A549 (cell line): ENCODE data around the gene LHX4. TPM values are rescaled to one million over a fixed set of nuclear protein-coding genes. Genes with fewer than 3 reads are reported as not detected.

Experiments used
- ATAC-seq, 2 experiments: fragments of 200-7000 bp in 1 of 2; fragments of >200 bp in 1 of 2; cut with Nextera tagmentation in 1 of 2; cut with Tn5 transposase in 1 of 2; 3 replicates each; pipeline versions ENCODE4 v1.8.0 to v1.9.1; 2018 to 2020; ENCODE audit warnings: mild to moderate bottlenecking in 1 of 2, moderate library complexity in 1 of 2
- CTCF ChIA-PET: fragments of 300-600 bp; sonication (Branson Sonifier 250); formaldehyde crosslinking; extraction: SDS; loops from one replicate; lab custom pipeline; 2021; ENCODE audit warnings: antibody characterized with exemption, inconsistent platforms; lab: Yijun Ruan, JAX
- POLR2A ChIA-PET: fragments of 350-600 bp; formaldehyde crosslinking; extraction: SDS; loops from one replicate; lab custom pipeline; 2021; ENCODE audit warnings: antibody characterized with exemption, inconsistent platforms; lab: Yijun Ruan, JAX
- DNase-seq, 2 experiments: peaks; one replicate each; pipeline versions ENCODE4 v3.0.0 to v3.0.0-alpha.2; 2011 to 2016; ENCODE audit warnings: low read depth in 1 of 2, low spot score in 1 of 2
- FAIRE-seq: peaks from 2 replicates; lab custom pipeline; 2011; peaks lifted over from hg19 to GRCh38; lab: Jason Lieb, UNC
- H3K27ac ChIP-seq, 2 experiments: fragments of >200 bp; sonication (Bioruptor Twin); formaldehyde crosslinking; 3 replicates each; pipeline ENCODE4 v1.5.1; 2016 to 2017
- H3K4me1 ChIP-seq: fragments of >200 bp; sonication (Bioruptor Twin); formaldehyde crosslinking; 3 replicates; pipeline ENCODE4 v1.6.1; 2016
- H3K4me2 ChIP-seq: fragments of >200 bp; sonication (Bioruptor Twin); formaldehyde crosslinking; 3 replicates; pipeline ENCODE4 v1.6.1; 2016
- H3K4me3 ChIP-seq: fragments of >200 bp; sonication (Bioruptor Twin); formaldehyde crosslinking; 3 replicates; pipeline ENCODE4 v1.5.1; 2016
- H3K9me3 ChIP-seq: fragments of >200 bp; sonication (Bioruptor Twin); formaldehyde crosslinking; 3 replicates; pipeline ENCODE4 v1.6.1; 2016
- CEBPB ChIP-seq, 2 experiments: fragments of >200 bp in 1 of 2; sonication (Bioruptor Twin) in 1 of 2; formaldehyde crosslinking in 1 of 2; IDR thresholded peaks; 2 replicates each; pipeline ENCODE4 v1.6.1; 2012 to 2016
- EHMT2 ChIP-seq: fragments of 200-600 bp; sonication (generic); IDR thresholded peaks from 2 replicates; pipeline ENCODE4 v1.6.1; 2016; ENCODE audit warnings: antibody characterized with exemption, low read depth, mild to moderate bottlenecking, moderate library complexity
- EP300 ChIP-seq, 2 experiments: fragments of >200 bp; sonication (Bioruptor Twin); formaldehyde crosslinking; IDR thresholded peaks; 2 replicates in 1 of 2; 3 replicates in 1 of 2; pipeline ENCODE4 v1.6.1; 2016 to 2017
- ESRRA ChIP-seq: fragments of 150-350 bp; IDR thresholded peaks from 2 replicates; pipeline ENCODE4 v1.6.1; 2014; ENCODE audit warnings: mild to moderate bottlenecking, low read length, borderline replicate concordance
- FOXS1 ChIP-seq: fragments of 250-450 bp; sonication (Bioruptor Pico); IDR thresholded peaks from 2 replicates; pipeline ENCODE4 v1.5.0; 2020; ENCODE audit warnings: mild to moderate bottlenecking, moderate library complexity
- HDAC2 ChIP-seq: fragments of 200-600 bp; sonication (generic); IDR thresholded peaks from 2 replicates; pipeline ENCODE4 v1.6.1; 2016
- JUN ChIP-seq, 2 experiments: fragments of >200 bp; sonication (Bioruptor Twin); formaldehyde crosslinking; IDR thresholded peaks; 2 replicates in 1 of 2; 3 replicates in 1 of 2; pipeline ENCODE4 v1.6.1; 2016 to 2017
- JUNB ChIP-seq: fragments of >200 bp; sonication (Bioruptor Twin); formaldehyde crosslinking; IDR thresholded peaks from 2 replicates; pipeline ENCODE4 v1.6.1; 2016
- KDM1A ChIP-seq: fragments of 200-600 bp; sonication (generic); IDR thresholded peaks from 2 replicates; pipeline ENCODE4 v1.6.1; 2016; ENCODE audit warnings: low read depth, mild to moderate bottlenecking
- KDM5A ChIP-seq: fragments of 200-600 bp; sonication (generic); IDR thresholded peaks from 2 replicates; pipeline ENCODE4 v1.6.1; 2016; ENCODE audit warnings: antibody characterized with exemption, mild to moderate bottlenecking
- MAFK ChIP-seq: fragments of 450-650 bp; IDR thresholded peaks from 2 replicates; pipeline ENCODE4 v1.6.1; 2014; ENCODE audit not compliant: partially characterized antibody
- MAZ ChIP-seq: fragments of 150-350 bp; IDR thresholded peaks from 2 replicates; pipeline ENCODE4 v1.6.1; 2014; ENCODE audit warnings: antibody characterized with exemption, low read depth, low read length, borderline replicate concordance
- MYC ChIP-seq: IDR thresholded peaks from 2 replicates; pipeline ENCODE4 v1.6.1; 2012; ENCODE audit warnings: mild to moderate bottlenecking, inconsistent platforms, low read length, improper control_type of control experiment, borderline replicate concordance
- NPAS2 ChIP-seq: fragments of 250-450 bp; sonication (Bioruptor Pico); IDR thresholded peaks from 2 replicates; pipeline ENCODE4 v1.8.0; 2022; ENCODE audit warnings: mild to moderate bottlenecking, moderate library complexity, borderline replicate concordance
- PHF8 ChIP-seq: fragments of 200-600 bp; sonication (generic); IDR thresholded peaks from 2 replicates; pipeline ENCODE4 v1.6.1; 2016; ENCODE audit warnings: low read depth, mild to moderate bottlenecking, antibody characterized with exemption, moderate library complexity, borderline replicate concordance
- RAD21 ChIP-seq, 2 experiments: fragments of >200 bp in 1 of 2; sonication (Bioruptor Twin) in 1 of 2; formaldehyde crosslinking in 1 of 2; IDR thresholded peaks in 1 of 2; conservative IDR thresholded peaks in 1 of 2; 2 replicates in 1 of 2; 3 replicates in 1 of 2; pipeline ENCODE4 v1.6.1; 2012 to 2018; ENCODE audit warnings: inconsistent platforms in 1 of 2
- RARB ChIP-seq: fragments of 250-450 bp; sonication (Bioruptor Pico); IDR thresholded peaks from 2 replicates; pipeline ENCODE4 v1.8.0; 2021; ENCODE audit warnings: mild to moderate bottlenecking, moderate library complexity
- RFX5 ChIP-seq: fragments of 450-650 bp; IDR thresholded peaks from 2 replicates; pipeline ENCODE4 v1.7.1; 2014; ENCODE audit warnings: antibody characterized with exemption, mild to moderate bottlenecking, moderate library complexity
- RNF2 ChIP-seq: fragments of 200-600 bp; sonication (generic); IDR thresholded peaks from 2 replicates; pipeline ENCODE4 v1.6.1; 2016; ENCODE audit warnings: low read depth, mild to moderate bottlenecking, antibody characterized with exemption, moderate library complexity, borderline replicate concordance
- SMC3 ChIP-seq: fragments of >200 bp; sonication (Bioruptor Twin); formaldehyde crosslinking; IDR thresholded peaks from 3 replicates; pipeline ENCODE4 v1.6.1; 2018; ENCODE audit warnings: inconsistent platforms
- TP53 ChIP-seq: fragments of 250-450 bp; sonication (Bioruptor Pico); IDR thresholded peaks from 2 replicates; pipeline ENCODE4 v1.5.0; 2021; ENCODE audit warnings: mild to moderate bottlenecking, moderate library complexity
- ZC3H11A ChIP-seq: fragments of 450-650 bp; IDR thresholded peaks from 2 replicates; pipeline ENCODE4 v1.6.1; 2014; ENCODE audit warnings: antibody characterized with exemption, mild to moderate bottlenecking
- ZSCAN20 ChIP-seq: fragments of 250-450 bp; sonication (Bioruptor Pico); IDR thresholded peaks from 2 replicates; pipeline ENCODE4 v1.8.0; 2022; ENCODE audit warnings: mild to moderate bottlenecking, moderate library complexity
- WGBS: methylation state at CpG from one replicate; pipeline ENCODE4 v1.1.6; 2017; ENCODE audit errors: missing lambda C conversion rate; 5-methylcytosine and 5-hydroxymethylcytosine counted together
- polyA plus RNA-seq, 4 experiments: library from polyadenylated mRNA; depleted of rRNA in 3 of 4; stranded (reverse); fragments of >200 nt; fragmentation: RNase III in 1 of 4; extraction: RNeasy Plus Mini Kit Qiagen cat#74134 plus additional on column Dnase treatment in 1 of 4; gene quantifications; 2 replicates in 3 of 4; 3 replicates in 1 of 4; pipeline ENCODE4 v1.2.3, GENCODE V29; 2011 to 2017
- TF ChIP-seq, protein P1 (sequence below): IDR thresholded peaks from 2 replicates; pipeline ENCODE4 v1.6.1; 2012; ENCODE audit warnings: low read depth, borderline replicate concordance
- TF ChIP-seq, protein P2 (sequence below): fragments of 250-450 bp; sonication (Bioruptor Pico); IDR thresholded peaks from 2 replicates; pipeline ENCODE4 v1.5.0; 2020; ENCODE audit warnings: low read depth, mild to moderate bottlenecking, moderate library complexity
- TF ChIP-seq, protein P3 (sequence below): IDR thresholded peaks from 2 replicates; pipeline ENCODE4 v1.6.1; 2012

The LHX4 gene
- polyA plus RNA-seq, 2 of the 4 experiments (the other 2 are of a cell fraction) = 0.62 to 0.80 TPM

DNA sequence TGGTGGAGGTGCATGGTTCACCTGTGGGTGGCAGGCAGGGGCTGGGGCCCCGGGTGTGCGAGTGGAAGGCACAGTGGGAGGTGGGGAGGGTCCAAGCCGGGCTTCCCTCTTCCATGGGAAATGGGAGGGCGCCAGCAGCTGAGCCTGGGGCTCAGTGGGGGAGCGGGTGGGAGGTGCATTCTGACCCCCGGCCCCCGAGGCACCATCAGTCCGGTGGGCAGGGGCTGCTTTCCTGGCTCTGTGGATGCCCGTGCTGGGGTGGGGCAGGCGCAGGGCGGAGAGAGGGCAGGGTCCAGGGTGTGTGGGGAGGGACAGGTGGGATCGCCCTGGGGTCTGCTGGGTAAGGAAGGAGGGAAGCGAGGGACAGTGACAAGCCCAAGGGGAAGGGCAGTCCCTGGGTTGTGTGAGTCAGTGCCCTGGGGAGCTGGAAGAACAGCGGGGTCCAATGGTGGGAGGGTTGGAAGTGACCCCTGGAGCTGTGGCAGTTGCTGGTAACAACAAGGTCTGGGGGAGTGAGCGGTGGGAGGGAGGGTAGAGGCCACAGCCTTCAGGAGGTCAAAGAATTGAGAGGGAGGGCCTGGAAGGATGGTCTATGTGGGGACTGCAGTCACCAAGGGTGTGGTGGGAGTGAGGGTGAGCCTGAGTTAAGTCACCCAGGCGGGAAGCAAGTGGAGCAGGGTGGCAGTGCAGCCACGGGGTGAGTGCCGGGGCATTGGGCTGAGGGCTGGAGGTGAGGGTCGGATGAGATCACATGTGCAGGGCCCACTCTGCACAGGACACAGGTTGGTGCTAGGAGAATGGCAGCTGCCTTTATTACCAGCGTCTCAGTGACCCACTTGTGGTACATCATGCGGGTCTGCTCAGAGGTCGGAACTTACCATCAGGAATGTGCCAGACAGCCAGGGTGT, 29.6 kb downstream of the LHX4 start:
- ATAC-seq (peak in 1 of 2 experiments; percentile 4; a peak in 2 of 6 replicates), DNase-seq (no peak), FAIRE-seq (no peak)
- H3K4me2 ChIP-seq = no peak overlapping the region
- H3K4me3 ChIP-seq = no peak overlapping the region
- WGBS = 88% methylated on average over 20 of the region's 22 CpGs
- POLR2A ChIA-PET = no interaction called here
- no peak overlapping the region for H3K27ac ChIP-seq
- TF ChIP-seq, protein P1, sequence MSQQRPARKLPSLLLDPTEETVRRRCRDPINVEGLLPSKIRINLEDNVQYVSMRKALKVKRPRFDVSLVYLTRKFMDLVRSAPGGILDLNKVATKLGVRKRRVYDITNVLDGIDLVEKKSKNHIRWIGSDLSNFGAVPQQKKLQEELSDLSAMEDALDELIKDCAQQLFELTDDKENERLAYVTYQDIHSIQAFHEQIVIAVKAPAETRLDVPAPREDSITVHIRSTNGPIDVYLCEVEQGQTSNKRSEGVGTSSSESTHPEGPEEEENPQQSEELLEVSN = no peak
- TF ChIP-seq RARB (CRISPR knock-in tag) (no peak), ESRRA (no peak), FOXS1 (CRISPR knock-in tag) (no peak), MYC (no peak), ZC3H11A (no peak), KDM5A (no peak), RAD21 (conservative IDR thresholded peaks at IDR 0.05 in 1 of 2, IDR thresholded peaks at IDR 0.05 in 1 of 2) (no peak), RNF2 (no peak)
- no peaks in the 10 kb centered on the region for H3K9me3 ChIP-seq
- H3K4me1 ChIP-seq = no peaks in the 10 kb centered on the region
- CTCF ChIA-PET = interaction anchor here (0.9 to 1.9 kb wide), 5 partner anchors 11 to 218 kb away, joined by 3 to 5 read pairs (median 3); no protein-coding TSS in a partner anchor

DNA sequence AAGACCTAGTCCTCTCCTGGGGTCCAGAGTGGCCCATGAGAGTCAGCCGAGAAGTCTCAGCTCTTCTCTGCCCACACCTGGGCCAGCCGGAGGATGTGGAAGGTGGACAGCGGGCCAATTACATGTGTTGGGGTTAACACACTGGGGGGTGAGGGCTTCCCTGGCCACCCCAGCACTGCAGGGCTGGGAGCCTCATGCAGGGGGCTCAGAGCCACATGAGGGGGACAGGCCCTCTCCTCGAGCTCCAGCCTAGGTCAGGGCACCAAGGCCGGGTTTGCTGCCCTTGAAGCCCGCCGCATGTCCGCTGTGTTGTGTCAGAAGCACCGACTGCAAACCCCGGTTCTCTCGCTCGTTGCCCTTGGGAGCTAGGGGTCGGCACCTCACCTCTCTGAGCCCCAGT, 30.5 kb downstream of the LHX4 start:
- H3K9me3 ChIP-seq = no peaks in the 10 kb centered on the region
- CTCF ChIA-PET = interaction anchor here (0.8 to 3.8 kb wide), 7 partner anchors 8 to 223 kb away, joined by 3 to 34 read pairs (median 3); no protein-coding TSS in a partner anchor
- H3K4me2 ChIP-seq = no peak overlapping the region
- WGBS = 89% methylated on average over 12 of the region's 13 CpGs
- no peaks in the 10 kb centered on the region for H3K4me1 ChIP-seq
- no peak overlapping the region for H3K27ac ChIP-seq
- POLR2A ChIA-PET = interaction anchor here (0.6 kb wide), 1 partner anchor 10 kb away, joined by 3 read pairs; no protein-coding TSS in a partner anchor
- DNase-seq = no peak
- TF ChIP-seq KDM1A = no peak
- no peak for TF ChIP-seq EP300 (IDR thresholded peaks at IDR 0.05)
- no peak for TF ChIP-seq NPAS2 (CRISPR knock-in tag)
- no peak for TF ChIP-seq MAZ
- TF ChIP-seq ESRRA = no peak
- TF ChIP-seq TP53 = no peak
- no peak for TF ChIP-seq CEBPB (IDR thresholded peaks at IDR 0.05)
- no peak for TF ChIP-seq EHMT2
- TF ChIP-seq, protein P2, sequence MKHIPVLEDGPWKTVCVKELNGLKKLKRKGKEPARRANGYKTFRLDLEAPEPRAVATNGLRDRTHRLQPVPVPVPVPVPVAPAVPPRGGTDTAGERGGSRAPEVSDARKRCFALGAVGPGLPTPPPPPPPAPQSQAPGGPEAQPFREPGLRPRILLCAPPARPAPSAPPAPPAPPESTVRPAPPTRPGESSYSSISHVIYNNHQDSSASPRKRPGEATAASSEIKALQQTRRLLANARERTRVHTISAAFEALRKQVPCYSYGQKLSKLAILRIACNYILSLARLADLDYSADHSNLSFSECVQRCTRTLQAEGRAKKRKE = no peak
- no peak for TF ChIP-seq PHF8
- TF ChIP-seq, protein P3, sequence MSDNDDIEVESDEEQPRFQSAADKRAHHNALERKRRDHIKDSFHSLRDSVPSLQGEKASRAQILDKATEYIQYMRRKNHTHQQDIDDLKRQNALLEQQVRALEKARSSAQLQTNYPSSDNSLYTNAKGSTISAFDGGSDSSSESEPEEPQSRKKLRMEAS = no peak
- no peak for TF ChIP-seq JUN (IDR thresholded peaks at IDR 0.05)
- TF ChIP-seq SMC3 = no peak
- no peak for TF ChIP-seq ZSCAN20 (CRISPR knock-in tag)
- no peak for TF ChIP-seq RARB (CRISPR knock-in tag)
- no peak for TF ChIP-seq MAFK
- no peak for TF ChIP-seq JUNB
- TF ChIP-seq RFX5 = no peak
- no peak for TF ChIP-seq HDAC2
- TF ChIP-seq, all 56 proteins: peak for 0
- FAIRE-seq (no peak), ATAC-seq (no peak; a peak in 2 of 6 replicates)
- no peak overlapping the region for H3K4me3 ChIP-seq
